HepG2 (cell line): ENCODE data around the gene LOC128125822.

ENCODE experiments used
- ATF4 ChIP-seq, 2 experiments: fragments of 450-650 bp in 1 of 2; sonication (generic) in 1 of 2; formaldehyde crosslinking; IDR thresholded peaks; 2 replicates each; pipeline versions ENCODE4 v1.5.0 to v1.8.0; 2020 to 2022; ENCODE audit warnings: mild to moderate bottlenecking in 1 of 2, missing genetic modification reagents in 1 of 2
- HHEX ChIP-seq: IDR thresholded peaks from 2 replicates; pipeline ENCODE4 v1.6.1; 2016; ENCODE audit warnings: control low read depth
- HNRNPUL1 ChIP-seq: fragments of 200-400 bp; formaldehyde crosslinking; IDR thresholded peaks from 2 replicates; pipeline ENCODE4 v1.6.1; 2017; ENCODE audit warnings: low read depth, mild to moderate bottlenecking, low read length, moderate library complexity
- MBD4 ChIP-seq: IDR thresholded peaks from 2 replicates; pipeline ENCODE4 v1.6.1; 2012; ENCODE audit warnings: low read length, inconsistent platforms, borderline replicate concordance
- MED8 ChIP-seq: sonication (generic); formaldehyde crosslinking; IDR thresholded peaks from 2 replicates; pipeline ENCODE4 v1.8.1; 2023; ENCODE audit warnings: mild to moderate bottlenecking, missing genetic modification reagents; ENCODE audit not compliant: insufficient replicate concordance
- POLR2A ChIP-seq, 2 experiments: IDR thresholded peaks; 2 replicates each; pipeline ENCODE4 v1.6.1; 2011; ENCODE audit warnings: low read depth in 2 of 2, low read length in 2 of 2, mild to moderate bottlenecking in 1 of 2, moderate library complexity in 1 of 2; ENCODE audit not compliant: insufficient read depth in 1 of 2
- POLR2AphosphoS5 ChIP-seq: IDR thresholded peaks from 2 replicates; pipeline ENCODE4 v1.6.1; 2012; ENCODE audit warnings: low read depth, low read length
- POLR2G ChIP-seq: fragments of 200-400 bp; formaldehyde crosslinking; IDR thresholded peaks from 2 replicates; pipeline ENCODE4 v1.6.1; 2018; ENCODE audit warnings: mild to moderate bottlenecking, low read depth, low read length, moderate library complexity
- PRDM10 ChIP-seq: sonication (generic); formaldehyde crosslinking; IDR thresholded peaks from 2 replicates; pipeline ENCODE4 v1.4.0; 2020; ENCODE audit warnings: low read depth, missing genetic modification reagents
- SOX13 ChIP-seq, 3 experiments: fragments of 450-650 bp in 1 of 3; sonication (generic) in 1 of 3; formaldehyde crosslinking in 1 of 3; IDR thresholded peaks in 2 of 3; conservative IDR thresholded peaks in 1 of 3; 2 replicates each; pipeline versions ENCODE4 v1.5.0 to v1.6.1; 2016 to 2020; ENCODE audit warnings: antibody characterized with exemption in 1 of 3, mild to moderate bottlenecking in 1 of 3, missing compliant biosample characterization in 1 of 3, missing genetic modification reagents in 1 of 3, moderate library complexity in 1 of 3
- SSRP1 ChIP-seq: IDR thresholded peaks from 2 replicates; pipeline ENCODE4 v1.6.1; 2016; ENCODE audit warnings: control low read depth
- ZNF225 ChIP-seq: sonication (generic); formaldehyde crosslinking; IDR thresholded peaks from 2 replicates; pipeline ENCODE4 v1.4.0; 2020; ENCODE audit warnings: mild to moderate bottlenecking, missing genetic modification reagents
- ZNF776 ChIP-seq: sonication (generic); formaldehyde crosslinking; IDR thresholded peaks from 2 replicates; pipeline ENCODE4 v1.4.0; 2020; ENCODE audit warnings: mild to moderate bottlenecking, missing genetic modification reagents
- ZNF850 ChIP-seq: sonication (generic); formaldehyde crosslinking; conservative IDR thresholded peaks from 2 replicates; pipeline ENCODE4 v1.9.0; 2021; ENCODE audit warnings: mild to moderate bottlenecking, missing genetic modification reagents
- TF ChIP-seq, protein P1 (sequence below), 2 experiments: sonication (generic) in 1 of 2; formaldehyde crosslinking in 1 of 2; IDR thresholded peaks; 2 replicates each; pipeline versions ENCODE4 v1.5.1 to v1.6.1; 2011 to 2020; ENCODE audit warnings: borderline replicate concordance in 1 of 2, low read depth in 1 of 2, low read length in 1 of 2, mild to moderate bottlenecking in 1 of 2, missing genetic modification reagents in 1 of 2, moderate library complexity in 1 of 2
- TF ChIP-seq, protein P2 (sequence below): sonication (generic); formaldehyde crosslinking; IDR thresholded peaks from 2 replicates; pipeline ENCODE4 v1.5.1; 2020; ENCODE audit warnings: missing genetic modification reagents, mild to moderate bottlenecking, borderline replicate concordance

The LOC128125822 gene

DNA sequence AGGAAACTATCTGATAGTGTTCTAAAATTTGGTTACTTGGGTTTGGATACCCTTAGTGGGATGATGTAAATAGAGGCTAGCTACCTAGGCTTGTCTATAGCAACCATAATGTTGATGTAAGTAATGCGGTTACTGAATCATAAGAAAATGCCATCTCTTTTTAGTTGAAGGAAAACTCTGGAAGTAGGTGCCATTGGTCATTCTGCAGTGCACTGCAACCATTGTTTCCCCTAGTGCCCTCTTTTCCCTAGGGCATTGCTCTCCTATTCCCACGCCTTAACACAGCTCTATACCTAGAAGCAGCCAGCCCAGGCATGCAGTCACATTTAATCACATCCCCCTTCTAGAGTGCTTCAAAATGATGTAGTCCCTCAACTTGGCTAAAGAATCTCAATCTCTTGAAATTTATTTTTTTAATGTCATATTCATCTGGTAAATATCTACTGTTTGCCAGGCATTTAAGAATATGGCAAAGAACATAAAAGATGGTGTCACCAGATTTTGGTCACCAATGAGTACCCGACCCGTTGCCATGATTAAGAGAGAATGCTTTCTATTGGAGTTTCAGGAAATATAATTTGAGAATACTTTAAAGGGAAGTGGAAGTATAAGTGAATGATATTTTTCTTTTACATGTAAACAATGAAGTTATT lies 10.4 kb downstream of the LOC128125822 start (continued):
- peak; percentile 47 to 70 for TF ChIP-seq POLR2A (IDR thresholded peaks at IDR 0.05; ENCODE audit: insufficient read depth in 1 of 2, low read depth in 2 of 2, low read length in 2 of 2)
- no peak for TF ChIP-seq SOX13 (IDR thresholded peaks at IDR 0.05)
- TF ChIP-seq SOX13 (CRISPR knock-in tag; conservative IDR thresholded peaks at IDR 0.05 in 1 of 2, IDR thresholded peaks at IDR 0.05 in 1 of 2): 0 out of 4 replicates have a peak, but pooled peaks of 1 of the 2 experiments have one; percentile 19
- peak; percentile 57 for TF ChIP-seq POLR2AphosphoS5
- no peak for TF ChIP-seq ZNF776 (CRISPR knock-in tag)
- no peak for TF ChIP-seq ZNF225 (CRISPR knock-in tag)
- TF ChIP-seq MED8 (CRISPR knock-in tag): no peak
- TF ChIP-seq, protein P1, sequence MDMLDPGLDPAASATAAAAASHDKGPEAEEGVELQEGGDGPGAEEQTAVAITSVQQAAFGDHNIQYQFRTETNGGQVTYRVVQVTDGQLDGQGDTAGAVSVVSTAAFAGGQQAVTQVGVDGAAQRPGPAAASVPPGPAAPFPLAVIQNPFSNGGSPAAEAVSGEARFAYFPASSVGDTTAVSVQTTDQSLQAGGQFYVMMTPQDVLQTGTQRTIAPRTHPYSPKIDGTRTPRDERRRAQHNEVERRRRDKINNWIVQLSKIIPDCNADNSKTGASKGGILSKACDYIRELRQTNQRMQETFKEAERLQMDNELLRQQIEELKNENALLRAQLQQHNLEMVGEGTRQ (IDR thresholded peaks at IDR 0.05; ENCODE audit: low read depth, low read length): no peak
- TF ChIP-seq, protein P1 (CRISPR knock-in tag; IDR thresholded peaks at IDR 0.05; ENCODE audit: borderline replicate concordance): no peak
- TF ChIP-seq HHEX: no peak
- TF ChIP-seq HNRNPUL1: peak; percentile 58; the same call in 1 of the 2 replicates
- TF ChIP-seq POLR2G: peak; percentile 84
- TF ChIP-seq ATF4 (CRISPR knock-in tag; IDR thresholded peaks at IDR 0.05): 0 out of 4 replicates have a peak, but pooled peaks of 1 of the 2 experiments have one; percentile 8
- TF ChIP-seq SSRP1 (CRISPR knock-in tag): peak; percentile 98
- TF ChIP-seq PRDM10 (CRISPR knock-in tag): no peak
- TF ChIP-seq MBD4: peak; percentile 87; the same call in 1 of the 2 replicates
- TF ChIP-seq ZNF850 (CRISPR knock-in tag): no peak
- TF ChIP-seq, protein P2, sequence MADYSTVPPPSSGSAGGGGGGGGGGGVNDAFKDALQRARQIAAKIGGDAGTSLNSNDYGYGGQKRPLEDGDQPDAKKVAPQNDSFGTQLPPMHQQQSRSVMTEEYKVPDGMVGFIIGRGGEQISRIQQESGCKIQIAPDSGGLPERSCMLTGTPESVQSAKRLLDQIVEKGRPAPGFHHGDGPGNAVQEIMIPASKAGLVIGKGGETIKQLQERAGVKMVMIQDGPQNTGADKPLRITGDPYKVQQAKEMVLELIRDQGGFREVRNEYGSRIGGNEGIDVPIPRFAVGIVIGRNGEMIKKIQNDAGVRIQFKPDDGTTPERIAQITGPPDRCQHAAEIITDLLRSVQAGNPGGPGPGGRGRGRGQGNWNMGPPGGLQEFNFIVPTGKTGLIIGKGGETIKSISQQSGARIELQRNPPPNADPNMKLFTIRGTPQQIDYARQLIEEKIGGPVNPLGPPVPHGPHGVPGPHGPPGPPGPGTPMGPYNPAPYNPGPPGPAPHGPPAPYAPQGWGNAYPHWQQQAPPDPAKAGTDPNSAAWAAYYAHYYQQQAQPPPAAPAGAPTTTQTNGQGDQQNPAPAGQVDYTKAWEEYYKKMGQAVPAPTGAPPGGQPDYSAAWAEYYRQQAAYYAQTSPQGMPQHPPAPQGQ: peak; percentile 81; the same call in 1 of the 2 replicates
